GM19193 (cell line): ENCODE measurements around the gene CCDC85C.

Source experiments
- POLR2A ChIP-seq: IDR thresholded peaks from 4 replicates; pipeline ENCODE4 v1.6.1; 2011; ENCODE audit not compliant: insufficient read depth, insufficient read length; ENCODE audit errors: extremely low read depth

The CCDC85C gene

DNA sequence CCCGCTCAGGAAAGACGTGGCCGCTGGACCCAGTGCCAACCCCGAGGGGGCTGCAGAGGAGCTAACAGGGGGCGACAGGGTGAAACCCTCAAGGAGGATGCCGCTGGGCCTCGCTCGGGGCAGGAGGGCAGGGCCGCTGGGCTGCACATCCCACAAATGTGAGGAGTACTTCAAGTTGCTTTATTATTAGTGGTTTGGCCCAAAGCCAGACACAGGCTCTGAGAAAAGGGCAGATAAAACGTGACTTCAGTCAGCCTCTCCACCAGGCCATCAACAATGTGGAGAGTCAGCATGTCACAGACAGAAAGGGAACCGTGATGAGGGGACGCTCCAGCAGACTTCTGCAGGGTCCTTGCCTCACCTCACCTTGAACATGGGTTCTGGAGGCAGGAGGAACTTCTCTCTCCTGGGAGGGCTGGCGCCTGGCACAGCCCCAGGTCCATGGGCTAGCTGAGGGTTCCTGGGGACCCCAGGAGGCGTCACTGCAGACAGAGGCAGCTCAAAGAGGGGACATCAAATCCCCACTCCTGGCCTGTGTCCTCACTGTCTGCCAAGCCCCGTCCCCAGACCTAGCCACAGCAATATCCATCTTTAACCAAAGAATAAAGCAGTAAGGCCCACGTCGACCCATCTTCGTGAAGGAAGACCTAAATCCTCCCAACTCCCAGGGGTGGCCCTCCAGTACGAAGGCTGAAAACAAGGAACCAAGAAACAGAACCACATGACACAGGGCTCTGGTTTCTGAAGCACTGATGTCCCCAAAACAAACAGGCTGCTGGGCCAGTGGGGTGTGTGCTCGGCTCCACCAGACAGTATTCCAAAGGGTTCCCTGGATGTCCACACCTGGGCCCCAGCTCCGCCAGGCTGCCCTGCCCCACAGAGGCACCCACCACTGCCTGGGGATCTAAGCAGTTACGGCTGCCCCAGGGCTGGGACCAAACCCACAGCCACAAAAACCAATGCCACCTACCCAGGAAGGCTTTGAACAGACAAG is 35.1 kb downstream of the CCDC85C start:
- TF ChIP-seq POLR2A, result no peak

DNA sequence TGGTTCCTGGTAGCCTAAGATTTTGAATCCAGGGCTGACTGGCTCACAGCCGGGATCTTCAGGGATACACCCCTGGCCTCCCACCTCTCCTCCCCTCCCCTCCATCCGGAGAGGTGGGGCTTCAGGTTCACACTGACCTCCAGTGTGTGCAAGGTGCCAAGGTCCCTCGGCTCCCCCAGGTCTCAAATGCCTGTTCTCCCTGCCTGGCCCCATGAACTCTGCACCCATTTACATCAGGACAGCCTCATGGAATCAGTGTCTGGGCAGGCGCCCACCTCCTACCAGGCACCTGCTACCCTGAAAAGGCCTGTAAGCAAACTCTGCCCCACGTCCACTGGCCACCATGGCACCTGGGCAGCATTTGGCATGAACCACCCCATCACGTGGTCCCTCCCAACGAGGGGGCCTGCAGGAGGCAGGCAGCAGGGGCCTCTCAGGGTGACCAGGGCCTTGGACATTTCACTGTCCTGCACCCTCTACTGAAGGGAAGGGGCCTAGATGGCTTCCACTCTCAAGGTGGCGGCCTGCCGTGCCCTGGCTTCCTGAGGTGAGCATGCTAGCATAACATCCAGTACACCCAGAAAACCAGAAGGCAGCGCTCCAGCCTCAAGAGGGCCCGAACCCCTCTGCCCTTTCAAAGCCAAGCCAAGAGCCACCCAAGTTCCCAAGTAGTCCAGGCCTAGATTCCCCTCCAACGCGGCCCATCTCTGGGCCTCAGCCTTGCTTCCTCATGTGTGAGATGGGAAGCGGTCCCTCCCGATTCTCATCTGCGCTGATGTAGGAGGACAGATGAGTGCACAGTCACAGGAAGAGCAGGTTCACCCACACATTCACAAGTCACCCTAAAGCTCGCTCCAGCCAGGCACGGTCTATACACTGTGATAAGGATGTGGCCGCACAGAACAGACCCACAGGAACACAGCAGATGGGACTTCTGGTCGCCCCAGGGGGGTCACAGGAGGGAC is 37.3 kb downstream of the CCDC85C start:
- TF ChIP-seq POLR2A, result no peak

DNA sequence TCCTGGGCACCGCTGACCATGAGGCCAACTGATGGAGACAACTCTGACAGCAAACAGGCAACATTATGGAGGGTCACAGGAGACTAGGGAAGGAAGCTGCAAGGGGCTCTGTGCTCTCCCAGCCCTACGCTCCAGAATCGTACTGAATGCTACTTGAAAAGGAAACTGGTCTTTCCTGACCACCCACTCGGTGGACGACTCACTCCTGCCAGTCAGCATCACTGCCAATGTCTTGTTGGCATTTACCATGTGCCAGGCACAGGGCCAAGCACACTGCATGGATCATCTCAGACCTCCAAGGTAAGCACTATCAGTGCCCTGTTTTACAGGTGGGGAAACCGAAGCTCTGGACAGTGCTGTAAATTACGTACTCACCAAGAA is 38.0 kb downstream of the CCDC85C start:
- no peak for TF ChIP-seq POLR2A

DNA sequence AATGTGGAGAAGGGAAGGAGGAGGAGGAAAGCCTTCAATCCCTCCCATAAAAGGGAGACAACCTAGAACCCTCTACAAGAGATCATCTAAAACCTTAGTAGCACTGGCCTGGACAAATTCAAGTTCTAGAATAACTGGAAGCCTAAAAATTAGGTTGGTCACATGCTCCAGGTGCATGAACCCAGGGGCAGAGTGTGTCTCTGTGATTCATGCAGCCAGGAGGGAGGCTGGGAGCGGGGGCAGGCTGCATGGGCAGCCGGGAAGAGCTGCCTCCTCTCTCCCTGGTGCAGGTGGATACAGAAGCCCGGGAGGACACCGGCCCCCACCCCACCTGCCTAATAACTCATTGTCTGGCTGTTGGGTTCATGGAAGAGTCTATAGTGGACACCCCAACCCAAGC is 38.6 kb downstream of the CCDC85C start:
- TF ChIP-seq POLR2A, result no peak

DNA sequence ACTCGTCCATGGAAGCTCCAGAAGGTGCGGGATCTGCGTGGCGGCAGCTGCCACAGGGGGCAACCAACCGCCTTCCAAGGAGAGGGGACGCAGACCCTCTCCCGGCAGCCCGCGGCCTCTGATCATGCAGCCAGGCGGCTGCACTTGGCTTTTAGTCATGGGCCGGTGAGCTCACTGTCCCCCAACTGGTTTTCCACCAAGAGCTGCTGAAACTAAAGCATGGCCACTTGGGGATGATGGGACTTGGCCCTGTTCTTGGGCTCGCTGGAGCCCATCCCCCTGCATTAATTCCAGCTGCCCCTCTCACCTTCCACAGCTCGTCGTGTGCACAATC is 39.1 kb downstream of the CCDC85C start:
- TF ChIP-seq POLR2A, result no peak

DNA sequence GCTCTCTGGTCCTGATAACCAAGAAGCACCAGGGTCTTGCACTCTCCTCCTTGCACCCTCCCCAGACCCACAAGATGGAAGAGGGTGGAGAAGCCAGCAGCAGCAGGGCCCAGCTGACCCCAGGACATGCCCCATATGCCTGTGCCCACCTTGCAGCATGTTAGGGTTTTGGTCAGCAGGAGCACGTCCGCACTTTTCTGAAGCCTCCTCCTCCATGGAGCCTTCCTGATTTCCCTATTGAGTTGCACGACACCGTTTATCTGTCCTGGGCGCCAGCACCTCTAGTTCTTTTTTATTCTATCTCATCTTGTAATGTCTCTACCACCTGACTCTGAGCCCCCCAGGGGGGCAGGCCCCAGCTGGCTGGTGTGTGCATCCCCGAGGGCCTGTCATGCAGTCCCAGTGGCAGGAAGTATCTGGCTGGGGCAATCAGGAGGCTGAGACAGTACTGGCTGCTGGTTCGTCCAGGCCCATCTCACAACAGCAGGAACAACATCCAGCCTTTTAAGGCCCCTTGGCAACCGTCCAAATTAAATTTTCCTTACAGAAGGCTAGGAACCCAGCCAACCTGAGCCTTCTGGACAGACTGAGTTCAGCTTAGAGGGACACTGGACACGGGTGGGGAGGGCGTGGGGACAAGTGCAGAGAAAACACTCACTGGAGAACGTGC is 39.6 kb downstream of the CCDC85C start:
- TF ChIP-seq POLR2A, result no peak

DNA sequence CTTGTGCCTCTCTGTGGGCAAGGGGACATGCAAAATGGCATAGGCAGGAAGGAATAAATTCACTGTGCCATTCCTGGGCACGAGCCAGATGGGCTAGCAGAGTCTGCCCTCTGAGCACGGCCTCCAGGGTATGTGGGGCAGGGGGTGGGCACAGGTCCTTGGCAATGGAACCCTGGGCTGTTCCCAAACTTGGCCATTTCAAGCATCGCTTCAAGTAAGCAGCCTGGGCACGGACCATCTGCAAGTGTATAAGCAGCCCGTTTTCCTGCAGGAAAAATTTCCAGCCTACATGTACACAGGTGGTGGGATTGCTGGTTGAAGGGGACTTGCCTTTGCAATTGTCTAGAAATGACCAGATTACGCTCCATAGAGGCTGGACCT is 40.3 kb downstream of the CCDC85C start:
- TF ChIP-seq POLR2A, result no peak

DNA sequence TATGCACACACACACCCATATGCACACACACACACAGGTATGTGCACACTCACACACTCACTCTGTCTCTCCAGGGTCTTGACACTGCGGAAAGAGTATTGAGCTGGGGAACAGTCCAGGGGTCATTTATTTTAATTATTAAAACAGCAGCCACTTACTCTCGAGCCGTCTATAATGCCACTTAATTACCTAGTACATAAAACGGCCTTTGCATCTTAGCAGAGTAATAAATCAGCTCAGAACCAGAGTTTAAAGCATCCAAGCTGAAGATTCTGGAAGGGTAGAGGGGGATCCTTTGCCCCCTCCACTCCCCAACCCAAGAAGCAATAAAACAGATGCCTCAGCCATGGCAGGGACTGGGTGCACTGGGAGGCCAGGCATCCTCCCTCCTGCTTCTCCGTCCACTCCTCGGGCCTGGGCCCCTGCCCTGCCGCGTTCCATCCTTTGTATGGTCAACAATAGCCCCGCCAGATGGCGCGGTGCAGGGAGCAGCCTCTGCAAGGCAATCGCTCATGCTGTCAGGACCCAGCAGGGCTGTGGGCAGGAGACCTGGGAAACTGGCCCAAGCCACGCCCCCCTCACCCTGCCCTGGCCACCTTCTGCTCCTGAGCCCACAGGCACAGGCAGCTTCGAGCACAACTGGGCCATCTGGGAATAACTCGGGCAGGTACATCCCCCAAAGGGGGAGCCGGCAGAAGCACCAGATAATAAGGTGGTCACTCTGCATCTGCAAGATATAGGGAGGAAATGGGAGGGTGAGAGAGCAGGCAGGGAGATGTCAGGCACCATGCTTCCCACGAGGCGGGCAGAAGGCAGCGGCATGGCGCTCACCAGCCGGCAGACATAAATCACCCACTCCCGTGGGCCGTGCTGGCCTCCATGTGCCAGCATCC is 40.9 kb downstream of the CCDC85C start:
- TF ChIP-seq POLR2A, result no peak

DNA sequence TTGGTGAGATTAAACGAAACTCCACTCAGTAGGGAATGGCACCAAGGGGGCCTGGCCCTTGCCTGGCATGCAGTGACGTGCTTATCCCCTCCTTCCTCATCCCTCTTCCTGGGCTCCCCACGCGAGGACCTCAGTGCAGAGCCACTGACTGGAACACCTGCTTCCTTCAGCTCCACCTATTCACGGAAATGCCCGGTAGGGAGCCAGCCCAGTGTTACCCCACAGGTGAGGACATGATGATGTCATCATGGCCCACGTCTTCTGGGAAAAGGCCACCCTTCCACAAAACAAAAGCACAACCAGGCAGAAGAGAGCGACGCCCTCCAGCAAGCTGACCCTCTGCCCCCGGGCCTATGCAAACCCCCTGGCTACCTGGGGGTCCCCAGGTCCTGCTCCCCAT is 42.1 kb downstream of the CCDC85C start:
- no peak for TF ChIP-seq POLR2A

DNA sequence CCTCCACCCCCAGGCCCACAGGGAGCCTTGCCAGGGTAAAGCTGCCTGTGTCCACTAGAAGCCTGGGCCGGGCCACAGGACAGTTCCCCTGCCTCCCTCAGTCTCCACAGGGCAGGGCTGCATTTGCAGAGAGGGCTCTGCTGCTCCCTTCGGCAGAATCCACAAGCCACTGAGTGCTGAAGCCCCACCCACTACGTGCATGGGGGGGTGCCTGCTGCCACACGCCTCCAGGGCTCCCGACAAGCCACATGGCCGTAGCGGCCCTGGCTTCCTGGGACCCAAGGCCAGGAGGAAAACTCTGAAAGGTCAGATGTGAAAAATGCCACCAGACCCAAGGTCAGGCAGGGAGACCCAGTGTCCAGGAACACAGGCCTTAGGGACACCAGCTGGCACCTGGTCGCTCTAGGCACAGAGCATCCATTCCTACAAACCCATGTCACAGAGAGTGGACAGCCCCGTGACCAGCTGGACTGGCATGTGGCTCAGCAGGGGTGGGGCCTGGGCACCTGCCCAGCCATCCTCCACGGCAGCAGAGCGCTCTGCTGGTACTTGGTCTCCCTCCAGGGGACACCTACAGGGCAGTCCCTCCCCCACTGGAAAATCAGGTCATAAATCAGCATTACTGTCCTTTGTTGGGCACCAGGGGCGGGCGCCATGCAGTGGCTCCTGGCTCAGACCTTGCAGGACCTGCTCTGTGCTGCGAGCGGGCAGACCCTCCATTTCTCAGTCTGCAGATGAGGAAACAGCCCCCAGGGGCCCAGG is 42.9 kb downstream of the CCDC85C start:
- no peak for TF ChIP-seq POLR2A

DNA sequence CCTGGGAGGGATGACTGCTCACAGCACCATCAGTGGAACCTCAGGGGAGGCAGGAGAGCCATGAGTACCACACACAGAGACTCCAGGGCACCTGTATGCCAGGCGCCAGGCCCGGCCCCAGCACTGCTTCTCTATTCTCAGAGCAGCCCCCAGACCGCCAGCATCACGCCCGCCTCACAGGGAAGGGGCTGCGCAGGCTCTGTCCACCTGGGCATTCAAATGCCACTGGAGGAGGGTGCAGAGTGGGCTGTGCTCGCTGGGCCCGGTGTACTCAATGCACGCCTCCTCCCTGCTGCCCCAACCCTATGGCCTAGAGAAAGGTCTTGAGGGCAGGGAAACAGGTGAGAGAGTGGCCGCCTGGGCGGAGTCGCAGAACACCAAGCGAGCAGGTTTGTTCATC is 43.6 kb downstream of the CCDC85C start:
- TF ChIP-seq POLR2A, result no peak

DNA sequence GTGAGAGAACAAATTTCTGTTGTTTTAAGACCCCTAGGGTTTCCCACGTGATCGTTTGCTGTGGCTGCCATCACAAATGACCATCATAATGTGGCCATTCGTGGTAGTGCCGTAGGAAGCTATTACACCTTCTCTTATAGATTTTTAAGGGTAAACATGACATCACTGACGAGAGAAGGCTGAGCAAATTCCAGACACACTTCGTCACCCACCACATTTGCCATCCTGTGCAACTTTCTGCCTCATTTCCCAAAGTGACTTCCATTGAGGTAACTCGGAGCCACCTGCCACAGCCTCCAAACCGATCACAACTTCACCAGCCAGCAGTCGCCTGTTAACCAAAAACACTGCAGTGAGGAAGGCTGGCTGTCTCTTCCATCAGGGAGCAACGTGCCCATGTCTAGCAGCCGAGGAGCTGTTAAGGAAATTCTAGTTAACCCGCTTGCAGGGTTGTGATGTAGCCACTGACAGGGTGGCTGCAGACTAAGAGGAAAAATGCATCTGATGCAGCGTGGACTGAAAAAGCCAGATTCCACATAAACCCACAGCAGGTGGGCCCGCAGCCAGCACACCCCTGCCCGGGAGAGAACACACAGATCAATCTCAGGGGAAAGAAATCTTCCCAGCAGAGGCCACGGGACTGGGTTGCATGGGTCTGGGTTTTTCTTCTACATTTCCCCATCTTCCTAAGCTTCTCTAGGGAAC is 44.6 kb downstream of the CCDC85C start:
- no peak for TF ChIP-seq POLR2A
